Measurements from ENCODE around the gene AGO3.

DNA sequence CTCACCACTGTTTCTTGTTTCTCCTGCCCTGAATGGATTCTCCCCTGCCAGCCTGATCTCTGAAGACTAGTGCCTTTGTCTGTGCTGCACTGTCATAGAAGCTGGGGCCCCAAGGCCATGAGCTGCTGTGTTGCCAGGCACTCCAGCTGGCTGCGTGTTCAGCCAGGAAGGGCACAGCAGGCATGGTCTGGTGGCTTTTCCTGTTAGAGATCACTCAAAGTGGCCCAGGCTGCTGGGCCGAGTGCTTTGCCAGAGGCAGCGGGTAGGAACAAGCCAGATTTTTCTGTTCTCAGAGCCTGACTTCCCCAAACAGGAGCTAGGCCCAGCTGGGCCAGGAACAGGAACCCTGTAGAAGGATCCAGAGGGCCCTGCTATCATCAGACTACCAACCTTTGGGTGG is 163.0 kb downstream of the AGO3 start:
- no peak for TF ChIP-seq POLR2A (IDR thresholded peaks at IDR 0.05; ENCODE audit: low read depth, low read length)
- TF ChIP-seq, protein P1, sequence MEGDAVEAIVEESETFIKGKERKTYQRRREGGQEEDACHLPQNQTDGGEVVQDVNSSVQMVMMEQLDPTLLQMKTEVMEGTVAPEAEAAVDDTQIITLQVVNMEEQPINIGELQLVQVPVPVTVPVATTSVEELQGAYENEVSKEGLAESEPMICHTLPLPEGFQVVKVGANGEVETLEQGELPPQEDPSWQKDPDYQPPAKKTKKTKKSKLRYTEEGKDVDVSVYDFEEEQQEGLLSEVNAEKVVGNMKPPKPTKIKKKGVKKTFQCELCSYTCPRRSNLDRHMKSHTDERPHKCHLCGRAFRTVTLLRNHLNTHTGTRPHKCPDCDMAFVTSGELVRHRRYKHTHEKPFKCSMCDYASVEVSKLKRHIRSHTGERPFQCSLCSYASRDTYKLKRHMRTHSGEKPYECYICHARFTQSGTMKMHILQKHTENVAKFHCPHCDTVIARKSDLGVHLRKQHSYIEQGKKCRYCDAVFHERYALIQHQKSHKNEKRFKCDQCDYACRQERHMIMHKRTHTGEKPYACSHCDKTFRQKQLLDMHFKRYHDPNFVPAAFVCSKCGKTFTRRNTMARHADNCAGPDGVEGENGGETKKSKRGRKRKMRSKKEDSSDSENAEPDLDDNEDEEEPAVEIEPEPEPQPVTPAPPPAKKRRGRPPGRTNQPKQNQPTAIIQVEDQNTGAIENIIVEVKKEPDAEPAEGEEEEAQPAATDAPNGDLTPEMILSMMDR (IDR thresholded peaks at IDR 0.05; ENCODE audit: extremely low read depth in 1 of 2, insufficient read depth in 1 of 2, low read depth in 1 of 2, low read length in 2 of 2): no peak

All from endothelial cell of umbilical vein (primary cell).